Loucy (cell line): ENCODE results near the gene AHCTF1.

Experiments
- CTCF ChIP-seq: fragments of 200-600 bp; sonication (generic); conservative IDR thresholded peaks from 2 replicates; pipeline ENCODE4 v1.5.1; 2014; ENCODE audit warnings: mild to moderate bottlenecking, antibody characterized with exemption, low read length
- EZH2phosphoT487 ChIP-seq: fragments of 200-600 bp; IDR thresholded peaks from 2 replicates; pipeline ENCODE4 v1.6.1; 2018; ENCODE audit warnings: antibody characterized with exemption, mild to moderate bottlenecking, moderate library complexity, borderline replicate concordance

GRCh38 chr1:246800756-246801155 lies 131.0 kb downstream of the AHCTF1 start:
- TF ChIP-seq CTCF = no peak
- TF ChIP-seq EZH2phosphoT487 = no peak
